Colonic mucosa (tissue), 4 donors: Measurements from ENCODE around the gene SMIM29. TPM values are rescaled to one million over a fixed set of nuclear protein-coding genes. Genes with fewer than 3 reads are reported as not detected.

Experiments used
- DNase-seq: peaks from one replicate; pipeline ENCODE4 v3.0.0-alpha.2; 2020
- H3K27ac ChIP-seq: fragments of 200-600 bp; one replicate; pipeline ENCODE4 v1.8.0; 2021
- H3K27me3 ChIP-seq: fragments of 200-600 bp; one replicate; pipeline ENCODE4 v1.8.0; 2021
- H3K36me3 ChIP-seq: fragments of 200-600 bp; one replicate; pipeline ENCODE4 v1.8.0; 2021
- H3K4me1 ChIP-seq: fragments of 200-600 bp; one replicate; pipeline ENCODE4 v1.8.0; 2021; ENCODE audit warnings: mild to moderate bottlenecking
- H3K4me3 ChIP-seq: fragments of 200-600 bp; one replicate; pipeline ENCODE4 v1.8.0; 2021
- H3K9ac ChIP-seq, 2 donors: one replicate each; pipeline ENCODE4 v1.7.0; 2013; ENCODE audit warnings: control low read depth in 2 of 2, low read depth in 2 of 2, low read length in 2 of 2
- H3K9me3 ChIP-seq: fragments of 200-600 bp; one replicate; pipeline ENCODE4 v1.8.0; 2021
- intact Hi-C: fragments of 100-400 bp; cut with DNase I; formaldehyde crosslinking; loops from one replicate; pipeline ENCODE4 v1.14.1; 2022
- total RNA-seq, 2 donors: library from RNA; stranded (reverse); fragmentation: NEBNext Ultra II Directional in 1 of 2; extraction: Animal tissue kit (Norgen Biotek cat#: 25700) in 1 of 2; gene quantifications; one replicate each; pipeline ENCODE4 v1.2.1, GENCODE V29; 2021
- TF ChIP-seq, protein P1 (sequence below): fragments of 200-600 bp; IDR thresholded peaks from one replicate; pipeline ENCODE4 v1.8.0; 2022; ENCODE audit warnings: antibody characterized with exemption, mild to moderate bottlenecking
- donor health status: healthy.
- donor health status: DM: no; HTN: no; CAD: no.
- donor health status: DM: no; HTN: no; CAD: no.

The SMIM29 gene
- total RNA-seq, 2 donors from 2014 or later = 8.6 to 12.8 TPM

DNA sequence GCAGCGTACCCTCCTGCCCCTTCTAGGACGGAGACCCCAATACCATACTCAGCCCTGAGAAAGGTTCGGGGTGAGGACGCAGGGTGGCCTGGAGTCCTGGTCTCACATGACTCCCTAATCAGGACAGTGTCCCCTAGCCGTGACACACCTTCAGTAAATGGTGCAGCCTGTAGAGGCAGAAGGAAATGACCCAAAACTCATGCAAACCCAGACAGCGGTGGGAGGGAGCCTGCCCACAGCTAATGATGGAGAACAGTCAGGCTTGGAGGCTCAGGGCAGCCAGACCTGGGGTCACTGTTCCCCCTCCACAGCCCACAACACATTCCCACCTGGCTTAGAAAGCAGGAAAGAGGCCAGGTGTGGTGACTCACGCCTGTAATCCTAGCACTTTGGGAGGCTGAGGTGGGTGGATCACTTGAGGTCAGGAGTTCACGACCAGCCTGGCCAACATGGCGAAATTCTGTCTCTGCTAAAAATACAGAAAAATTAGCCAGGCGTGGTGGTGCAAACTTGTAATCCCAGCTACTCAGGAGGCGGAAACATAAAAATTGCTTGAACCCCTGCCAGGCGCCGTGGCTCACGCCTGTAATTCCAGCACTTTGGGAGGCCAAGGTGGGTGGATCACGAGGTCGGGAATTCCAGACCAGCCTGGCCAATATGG is 20.9 kb downstream of the SMIM29 start:
- no peak overlapping the region for H3K27ac ChIP-seq
- intact Hi-C loops = no loop called here
- DNase-seq = no peak

DNA sequence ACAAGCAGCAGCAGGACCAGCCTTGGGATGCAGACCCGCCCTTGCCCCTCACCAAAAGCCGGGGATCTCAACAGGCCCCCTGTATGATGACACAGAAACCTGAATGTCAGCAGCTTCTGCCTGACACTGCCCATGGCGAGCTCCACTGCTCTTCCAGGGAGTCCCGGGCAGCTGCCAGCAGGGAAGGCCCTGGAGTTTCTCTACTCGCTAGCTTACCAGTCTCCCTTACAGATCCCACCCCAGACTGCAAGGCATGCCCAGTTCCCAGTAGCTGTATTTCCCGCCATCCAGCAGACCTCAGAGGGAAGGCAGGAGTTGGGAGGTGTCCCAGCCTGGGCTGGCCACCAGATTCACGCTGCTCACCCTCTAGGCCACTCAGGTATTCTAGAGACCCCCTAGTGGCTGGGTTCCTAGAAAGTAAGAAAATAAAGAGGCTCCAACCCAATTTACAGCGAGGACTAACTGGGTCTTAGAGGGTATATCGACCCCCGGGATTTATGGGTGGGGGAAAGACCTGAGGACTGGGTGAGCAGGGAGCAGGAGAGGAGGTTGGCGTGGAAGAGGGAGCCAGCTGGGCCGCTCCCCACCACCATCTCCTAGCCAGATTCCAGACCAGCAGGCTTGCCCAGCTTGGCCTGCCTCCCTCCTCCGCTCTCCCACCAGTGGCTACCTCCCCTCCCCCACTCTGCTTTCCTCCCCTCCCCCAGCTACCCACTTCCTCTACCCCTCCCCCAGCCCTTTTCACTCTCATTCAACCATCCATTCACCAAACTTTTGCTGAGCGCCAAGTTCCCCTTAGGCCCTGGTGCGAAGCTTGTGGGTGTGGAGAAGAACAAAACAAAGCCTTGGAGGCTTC is 21.8 kb downstream of the SMIM29 start:
- Histone ChIP-seq H3K4me3 (no peak overlapping the region), H3K9me3 (no peaks in the 10 kb centered on the region), H3K27me3 (no peaks in the 10 kb centered on the region), H3K9ac (no peak overlapping the region), H3K4me1 (peaks cover 3% of the 10 kb centered on the region), H3K27ac (no peak overlapping the region), H3K36me3 (no peaks in the 10 kb centered on the region)
- intact Hi-C loops = no loop called here
- TF ChIP-seq, protein P1, sequence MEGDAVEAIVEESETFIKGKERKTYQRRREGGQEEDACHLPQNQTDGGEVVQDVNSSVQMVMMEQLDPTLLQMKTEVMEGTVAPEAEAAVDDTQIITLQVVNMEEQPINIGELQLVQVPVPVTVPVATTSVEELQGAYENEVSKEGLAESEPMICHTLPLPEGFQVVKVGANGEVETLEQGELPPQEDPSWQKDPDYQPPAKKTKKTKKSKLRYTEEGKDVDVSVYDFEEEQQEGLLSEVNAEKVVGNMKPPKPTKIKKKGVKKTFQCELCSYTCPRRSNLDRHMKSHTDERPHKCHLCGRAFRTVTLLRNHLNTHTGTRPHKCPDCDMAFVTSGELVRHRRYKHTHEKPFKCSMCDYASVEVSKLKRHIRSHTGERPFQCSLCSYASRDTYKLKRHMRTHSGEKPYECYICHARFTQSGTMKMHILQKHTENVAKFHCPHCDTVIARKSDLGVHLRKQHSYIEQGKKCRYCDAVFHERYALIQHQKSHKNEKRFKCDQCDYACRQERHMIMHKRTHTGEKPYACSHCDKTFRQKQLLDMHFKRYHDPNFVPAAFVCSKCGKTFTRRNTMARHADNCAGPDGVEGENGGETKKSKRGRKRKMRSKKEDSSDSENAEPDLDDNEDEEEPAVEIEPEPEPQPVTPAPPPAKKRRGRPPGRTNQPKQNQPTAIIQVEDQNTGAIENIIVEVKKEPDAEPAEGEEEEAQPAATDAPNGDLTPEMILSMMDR = no peak
- no peak for DNase-seq

More for the DNA sequence above, 20.9 kb downstream of the SMIM29 start:
- TF ChIP-seq, protein P1 = no peak
- no peak overlapping the region for H3K9ac ChIP-seq
- no peaks in the 10 kb centered on the region for H3K36me3 ChIP-seq
- no peak overlapping the region for H3K4me3 ChIP-seq
- no peaks in the 10 kb centered on the region for H3K9me3 ChIP-seq
- no peaks in the 10 kb centered on the region for H3K27me3 ChIP-seq
- H3K4me1 ChIP-seq = peaks cover 3% of the 10 kb centered on the region

DNA sequence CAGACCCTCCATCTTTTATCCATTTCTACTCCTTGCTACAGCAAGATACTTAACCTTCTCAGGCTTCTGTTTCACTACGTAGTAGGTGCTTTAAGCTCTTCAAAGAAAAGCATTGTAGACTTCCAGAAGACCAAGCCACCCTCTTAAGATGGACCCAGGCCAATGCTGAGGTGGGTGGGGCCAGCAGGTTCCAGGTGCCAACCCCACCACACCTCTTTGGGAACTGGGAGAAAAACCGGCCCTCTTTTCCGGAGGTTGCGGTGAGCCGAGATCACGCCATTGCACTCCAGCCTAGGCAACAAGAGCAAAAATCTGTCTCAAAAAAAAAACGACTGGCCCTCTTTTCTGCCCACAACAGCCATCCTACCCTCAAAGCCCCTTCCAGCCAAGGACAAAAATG is 22.7 kb downstream of the SMIM29 start:
- H3K27ac ChIP-seq = no peak overlapping the region
- no peaks in the 10 kb centered on the region for H3K9me3 ChIP-seq
- no peak for DNase-seq
- H3K36me3 ChIP-seq = no peaks in the 10 kb centered on the region
- H3K4me1 ChIP-seq = peaks cover 3% of the 10 kb centered on the region
- no peak overlapping the region for H3K4me3 ChIP-seq
- TF ChIP-seq, protein P1 = no peak
- intact Hi-C loops = no loop called here
- H3K9ac ChIP-seq = no peak overlapping the region
- H3K27me3 ChIP-seq = no peaks in the 10 kb centered on the region

DNA sequence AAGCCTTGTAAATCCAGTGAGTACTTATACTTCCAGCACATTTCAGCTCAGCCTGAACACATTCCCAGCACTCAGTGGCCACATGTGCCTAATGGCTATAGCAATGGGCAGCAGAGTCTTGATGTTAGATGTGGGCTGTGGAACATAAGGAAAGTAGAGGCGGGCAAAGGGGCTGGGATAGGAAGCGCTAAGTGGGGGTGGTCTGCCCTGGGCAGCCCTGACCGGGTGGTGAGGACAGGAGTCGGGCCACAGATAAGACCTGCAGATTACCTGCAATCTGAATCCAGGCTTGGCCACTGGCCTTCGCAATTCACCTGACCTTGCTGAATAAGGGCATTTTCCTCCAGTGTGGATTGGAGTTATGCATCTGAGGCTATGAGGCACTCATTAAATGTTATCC is 23.3 kb downstream of the SMIM29 start:
- intact Hi-C loops = no loop called here
- Histone ChIP-seq H3K27ac (no peak overlapping the region), H3K27me3 (no peaks in the 10 kb centered on the region), H3K9me3 (no peaks in the 10 kb centered on the region), H3K4me1 (peaks cover 3% of the 10 kb centered on the region), H3K9ac (no peak overlapping the region), H3K4me3 (no peak overlapping the region), H3K36me3 (no peaks in the 10 kb centered on the region)
- TF ChIP-seq, protein P1 = no peak
- no peak for DNase-seq

DNA sequence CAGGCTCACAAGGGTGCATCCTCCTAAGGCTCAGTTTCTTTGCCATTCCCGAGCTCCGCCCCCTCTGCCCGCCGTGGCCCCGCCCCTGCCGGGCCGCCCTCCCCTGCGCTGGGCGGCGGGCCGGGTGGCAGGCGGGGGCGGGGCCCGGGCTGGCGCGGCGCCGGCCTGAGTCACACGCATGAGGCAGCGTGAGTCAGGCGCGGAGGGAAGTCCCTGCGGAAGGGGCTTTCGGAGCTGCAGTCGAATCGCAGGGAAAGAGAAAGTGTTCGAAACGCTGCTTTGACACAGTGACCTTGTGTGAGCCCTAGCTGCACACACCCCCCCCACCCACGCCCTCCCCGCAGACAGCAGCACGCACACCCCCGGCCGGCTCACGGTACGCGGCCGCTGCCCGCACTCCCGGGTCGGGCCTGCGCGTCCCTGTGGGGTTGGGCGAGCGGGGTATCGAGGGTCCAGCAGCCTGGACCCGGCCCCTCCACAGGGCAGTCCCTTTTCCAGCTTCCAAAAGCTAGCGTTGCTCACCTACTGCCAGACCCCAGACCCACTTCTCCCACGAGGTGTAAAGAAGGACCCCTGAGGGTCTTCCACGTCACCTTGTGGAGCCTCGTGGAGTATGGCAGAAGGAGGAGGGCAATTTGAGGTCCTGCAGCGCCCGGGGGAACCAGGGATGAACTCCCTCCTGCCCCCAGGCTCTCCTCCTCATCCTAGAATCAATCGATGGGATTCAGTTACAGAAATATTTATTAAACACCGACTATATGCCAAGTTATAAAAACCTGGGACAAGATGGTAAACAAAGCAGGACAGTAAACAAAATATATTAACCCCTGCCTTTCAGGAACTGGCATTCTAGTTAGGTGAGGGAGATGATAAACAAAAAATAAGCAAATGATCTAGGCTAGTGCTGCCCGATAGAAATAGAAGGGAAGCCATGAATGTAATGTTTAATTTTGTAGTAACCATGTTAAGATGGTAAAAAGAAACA is 24.6 kb downstream of the SMIM29 start:
- peak overlapping the region; percentile 88 for H3K27ac ChIP-seq
- peak overlapping the region; percentile 51 for H3K4me3 ChIP-seq
- intact Hi-C loops = no loop called here
- TF ChIP-seq, protein P1 = no peak
- H3K9me3 ChIP-seq = no peaks in the 10 kb centered on the region
- DNase-seq = peak; percentile 95
- H3K4me1 ChIP-seq = peaks cover 3% of the 10 kb centered on the region
- no peaks in the 10 kb centered on the region for H3K27me3 ChIP-seq
- H3K9ac ChIP-seq = peak overlapping the region; percentile 76 to 88
- no peaks in the 10 kb centered on the region for H3K36me3 ChIP-seq
